Endothelial cell of umbilical vein (primary cell): ENCODE data around the gene RBM18.

Experiments
- EZH2 ChIP-seq: IDR thresholded peaks from 2 replicates; pipeline ENCODE4 v1.6.1; 2012; ENCODE audit warnings: borderline replicate concordance, low read depth, mild to moderate bottlenecking, moderate library complexity, low read length, inconsistent platforms; ENCODE audit not compliant: severe bottlenecking
- MYC ChIP-seq: IDR thresholded peaks from one replicate; pipeline ENCODE4 v1.6.1; 2011; ENCODE audit warnings: mild to moderate bottlenecking, low read depth, low read length
- POLR2A ChIP-seq: IDR thresholded peaks from 2 replicates; pipeline ENCODE4 v1.6.1; 2012; ENCODE audit warnings: low read depth, mild to moderate bottlenecking, control low read depth, low read length
- POLR2AphosphoS5 ChIP-seq: IDR thresholded peaks from 2 replicates; pipeline ENCODE4 v1.6.1; 2012; ENCODE audit warnings: low read depth, mild to moderate bottlenecking, control low read depth, low read length, moderate library complexity; ENCODE audit not compliant: insufficient read depth
- TF ChIP-seq, protein P1 (sequence below), 2 donors: IDR thresholded peaks; 1 replicate in 1 of 2; 2 replicates in 1 of 2; pipeline ENCODE4 v1.5.1; 2011; ENCODE audit warnings: low read length in 2 of 2, mild to moderate bottlenecking in 2 of 2, moderate library complexity in 2 of 2, control low read depth in 1 of 2, inconsistent platforms in 1 of 2, low read depth in 1 of 2; ENCODE audit not compliant: insufficient read depth in 1 of 2; ENCODE audit errors: extremely low read depth in 1 of 2
- TF ChIP-seq, protein P2 (sequence below): IDR thresholded peaks from 2 replicates; pipeline ENCODE4 v1.6.1; 2011; ENCODE audit not compliant: insufficient read depth, insufficient read length

- no peak for TF ChIP-seq POLR2A
- no peak for TF ChIP-seq POLR2AphosphoS5
- TF ChIP-seq, protein P1, sequence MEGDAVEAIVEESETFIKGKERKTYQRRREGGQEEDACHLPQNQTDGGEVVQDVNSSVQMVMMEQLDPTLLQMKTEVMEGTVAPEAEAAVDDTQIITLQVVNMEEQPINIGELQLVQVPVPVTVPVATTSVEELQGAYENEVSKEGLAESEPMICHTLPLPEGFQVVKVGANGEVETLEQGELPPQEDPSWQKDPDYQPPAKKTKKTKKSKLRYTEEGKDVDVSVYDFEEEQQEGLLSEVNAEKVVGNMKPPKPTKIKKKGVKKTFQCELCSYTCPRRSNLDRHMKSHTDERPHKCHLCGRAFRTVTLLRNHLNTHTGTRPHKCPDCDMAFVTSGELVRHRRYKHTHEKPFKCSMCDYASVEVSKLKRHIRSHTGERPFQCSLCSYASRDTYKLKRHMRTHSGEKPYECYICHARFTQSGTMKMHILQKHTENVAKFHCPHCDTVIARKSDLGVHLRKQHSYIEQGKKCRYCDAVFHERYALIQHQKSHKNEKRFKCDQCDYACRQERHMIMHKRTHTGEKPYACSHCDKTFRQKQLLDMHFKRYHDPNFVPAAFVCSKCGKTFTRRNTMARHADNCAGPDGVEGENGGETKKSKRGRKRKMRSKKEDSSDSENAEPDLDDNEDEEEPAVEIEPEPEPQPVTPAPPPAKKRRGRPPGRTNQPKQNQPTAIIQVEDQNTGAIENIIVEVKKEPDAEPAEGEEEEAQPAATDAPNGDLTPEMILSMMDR (IDR thresholded peaks at IDR 0.05; ENCODE audit: extremely low read depth in 1 of 2, insufficient read depth in 1 of 2, low read depth in 1 of 2, low read length in 2 of 2): no peak
- no peak for TF ChIP-seq EZH2
- TF ChIP-seq, protein P2, sequence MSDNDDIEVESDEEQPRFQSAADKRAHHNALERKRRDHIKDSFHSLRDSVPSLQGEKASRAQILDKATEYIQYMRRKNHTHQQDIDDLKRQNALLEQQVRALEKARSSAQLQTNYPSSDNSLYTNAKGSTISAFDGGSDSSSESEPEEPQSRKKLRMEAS: no peak
- TF ChIP-seq MYC: no peak
Observed at GRCh38 chr9:122209451-122209850, 55.2 kb downstream of the RBM18 start.
